Natural killer cell (primary cell): ENCODE data around the gene CGB5. TPM values are rescaled to one million over a fixed set of nuclear protein-coding genes. Genes with fewer than 3 reads are reported as not detected.

Experiments
- ATAC-seq, 3 donors: fragments of 150-1000 bp in 2 of 3; fragments of 200-7000 bp in 1 of 3; cut with Tn5 transposase; 1 replicate in 1 of 3; 2 replicates in 2 of 3; pipeline ENCODE4 v1.10.0; 2021; ENCODE audit warnings: mild to moderate bottlenecking in 2 of 3, moderate library complexity in 2 of 3
- DNase-seq, 2 donors: peaks; one replicate each; pipeline versions ENCODE4 v3.0.0 to v3.0.0-alpha.2; 2013 to 2021; ENCODE audit warnings: mixed read lengths in 1 of 2
- H3K27ac ChIP-seq: one replicate; pipeline ENCODE4 v1.5.1; 2013; ENCODE audit warnings: mild to moderate bottlenecking, low read length
- H3K27me3 ChIP-seq: one replicate; pipeline ENCODE4 v1.6.1; 2013; ENCODE audit warnings: low read length; ENCODE audit not compliant: control insufficient read depth, insufficient read depth
- H3K36me3 ChIP-seq: one replicate; pipeline ENCODE4 v1.6.1; 2013; ENCODE audit warnings: low read length; ENCODE audit not compliant: control insufficient read depth, insufficient read depth
- H3K4me1 ChIP-seq: one replicate; pipeline ENCODE4 v1.6.1; 2013; ENCODE audit warnings: low read length; ENCODE audit not compliant: control insufficient read depth, insufficient read depth
- H3K4me3 ChIP-seq: one replicate; pipeline ENCODE4 v1.5.1; 2013; ENCODE audit warnings: low read length
- H3K9me3 ChIP-seq: one replicate; pipeline ENCODE4 v1.6.1; 2013; ENCODE audit warnings: low read length; ENCODE audit not compliant: control insufficient read depth, insufficient read depth
- H3K27ac Mint-ChIP-seq, 2 donors: one replicate each; pipeline ENCODE4 v1.8.0; 2022; ENCODE audit warnings: mild to moderate bottlenecking in 2 of 2, mixed read lengths in 2 of 2, moderate library complexity in 1 of 2
- H3K27me3 Mint-ChIP-seq, 2 donors: one replicate each; pipeline ENCODE4 v1.8.0; 2022; ENCODE audit warnings: low read depth in 2 of 2, mixed read lengths in 2 of 2
- H3K36me3 Mint-ChIP-seq: one replicate; pipeline ENCODE4 v1.8.0; 2022; ENCODE audit warnings: mixed read lengths
- H3K4me1 Mint-ChIP-seq, 2 donors: one replicate each; pipeline ENCODE4 v1.8.0; 2022; ENCODE audit warnings: mixed read lengths in 2 of 2
- H3K4me3 Mint-ChIP-seq: one replicate; pipeline ENCODE4 v1.8.0; 2022; ENCODE audit warnings: mild to moderate bottlenecking, moderate library complexity, mixed read lengths
- H3K9me3 Mint-ChIP-seq, 2 donors: one replicate each; pipeline ENCODE4 v1.8.0; 2022; ENCODE audit warnings: mixed read lengths in 2 of 2
- WGBS: methylation state at CpG from one replicate; pipeline ENCODE4 v1.1.7; 2013; ENCODE audit warnings: missing lambda C conversion rate; ENCODE audit not compliant: insufficient coverage; 5-methylcytosine and 5-hydroxymethylcytosine counted together
- intact Hi-C: fragments of 100-400 bp; cut with micrococcal nuclease; formaldehyde crosslinking; loops from one replicate; pipeline ENCODE4 v1.14.2; 2022
- total RNA-seq, 4 donors: library from RNA; stranded (reverse); fragments of 120-200 nt in 1 of 4; gene quantifications; one replicate each; pipeline versions ENCODE4 v1.2.3 to v1.2.4, GENCODE V29; 2013 to 2022
- TF ChIP-seq, protein P1 (sequence below): fragments of 200-600 bp; IDR thresholded peaks from one replicate; pipeline ENCODE4 v1.8.0; 2022; ENCODE audit warnings: antibody characterized with exemption

Gene CGB5
- total RNA-seq, 3 donors from 2014 or later (not counting 1 experiment from before 2014, with no cell fraction given) = not detected

DNA sequence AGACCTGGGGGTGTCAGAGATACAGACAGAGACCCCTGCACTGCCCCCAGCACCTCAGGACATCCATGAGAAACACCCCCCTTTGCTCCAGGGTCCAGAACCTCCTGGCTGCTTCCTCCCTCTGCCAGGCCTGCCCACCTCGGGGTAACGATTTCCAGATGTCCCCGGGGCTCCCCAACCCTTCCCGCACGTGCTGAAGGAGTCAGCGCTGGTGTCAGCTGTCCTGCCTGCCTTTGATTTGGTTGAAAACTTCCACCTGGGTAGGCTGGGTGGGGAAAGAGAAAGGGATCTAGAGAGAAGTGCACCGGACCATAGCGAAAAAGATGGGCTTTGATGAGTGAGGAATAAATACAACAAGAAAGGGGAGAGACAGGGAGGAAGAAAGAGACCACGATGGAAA lies 15.4 kb downstream of the CGB5 start:
- ATAC-seq = no peak
- TF ChIP-seq, protein P1, sequence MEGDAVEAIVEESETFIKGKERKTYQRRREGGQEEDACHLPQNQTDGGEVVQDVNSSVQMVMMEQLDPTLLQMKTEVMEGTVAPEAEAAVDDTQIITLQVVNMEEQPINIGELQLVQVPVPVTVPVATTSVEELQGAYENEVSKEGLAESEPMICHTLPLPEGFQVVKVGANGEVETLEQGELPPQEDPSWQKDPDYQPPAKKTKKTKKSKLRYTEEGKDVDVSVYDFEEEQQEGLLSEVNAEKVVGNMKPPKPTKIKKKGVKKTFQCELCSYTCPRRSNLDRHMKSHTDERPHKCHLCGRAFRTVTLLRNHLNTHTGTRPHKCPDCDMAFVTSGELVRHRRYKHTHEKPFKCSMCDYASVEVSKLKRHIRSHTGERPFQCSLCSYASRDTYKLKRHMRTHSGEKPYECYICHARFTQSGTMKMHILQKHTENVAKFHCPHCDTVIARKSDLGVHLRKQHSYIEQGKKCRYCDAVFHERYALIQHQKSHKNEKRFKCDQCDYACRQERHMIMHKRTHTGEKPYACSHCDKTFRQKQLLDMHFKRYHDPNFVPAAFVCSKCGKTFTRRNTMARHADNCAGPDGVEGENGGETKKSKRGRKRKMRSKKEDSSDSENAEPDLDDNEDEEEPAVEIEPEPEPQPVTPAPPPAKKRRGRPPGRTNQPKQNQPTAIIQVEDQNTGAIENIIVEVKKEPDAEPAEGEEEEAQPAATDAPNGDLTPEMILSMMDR = no peak
- H3K36me3 Mint-ChIP-seq = no peaks in the 10 kb centered on the region
- H3K27ac Mint-ChIP-seq = no peak overlapping the region
- Histone ChIP-seq H3K4me1 (peaks cover 26% of the 10 kb centered on the region), H3K36me3 (no peaks in the 10 kb centered on the region), H3K27me3 (peaks cover 30% of the 10 kb centered on the region), H3K9me3 (no peaks in the 10 kb centered on the region), H3K27ac (no peak overlapping the region), H3K4me3 (no peak overlapping the region)
- no peak for DNase-seq
- H3K9me3 Mint-ChIP-seq = no peaks in the 10 kb centered on the region
- H3K27me3 Mint-ChIP-seq = peaks cover 35 to 40% of the 10 kb centered on the region in 2 donors
- 68% methylated on average over 9 of the region's 9 CpGs for WGBS
- intact Hi-C loops = no loop called here
- H3K4me1 Mint-ChIP-seq = peaks cover 21 to 24% of the 10 kb centered on the region in 2 donors
- peak overlapping the region; percentile 25 for H3K4me3 Mint-ChIP-seq

DNA sequence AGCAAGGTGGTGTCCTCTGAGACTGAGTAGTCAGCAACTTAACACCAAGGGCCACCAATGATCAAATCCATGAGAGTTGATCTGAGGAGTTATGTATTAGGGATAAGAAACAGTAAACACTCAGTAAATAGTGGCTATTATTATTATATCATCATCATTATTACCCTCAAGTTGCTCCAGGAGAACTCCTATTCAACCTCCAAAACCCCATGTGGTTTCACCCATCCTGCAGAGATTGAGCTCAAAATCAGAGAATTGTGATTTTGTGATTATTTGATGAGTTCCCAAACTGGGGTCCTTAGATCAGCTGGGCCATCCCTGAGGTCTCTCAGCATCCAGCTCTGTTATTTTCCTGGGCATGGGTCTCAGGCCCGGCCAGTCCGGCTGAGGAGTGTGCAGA lies 17.4 kb downstream of the CGB5 start:
- intact Hi-C loops = no loop called here
- Mint-ChIP-seq H3K27ac (no peak overlapping the region), H3K27me3 (peaks cover 42 to 48% of the 10 kb centered on the region in 2 donors), H3K4me1 (peaks cover 20 to 22% of the 10 kb centered on the region in 2 donors), H3K4me3 (peak overlapping the region; percentile 35), H3K36me3 (no peaks in the 10 kb centered on the region), H3K9me3 (no peaks in the 10 kb centered on the region)
- Histone ChIP-seq H3K27me3 (peaks cover 29% of the 10 kb centered on the region), H3K27ac (no peak overlapping the region), H3K36me3 (no peaks in the 10 kb centered on the region), H3K4me3 (no peak overlapping the region), H3K4me1 (peaks cover 21% of the 10 kb centered on the region), H3K9me3 (no peaks in the 10 kb centered on the region)
- WGBS = 97% methylated on average over 2 of the region's 2 CpGs
- DNase-seq (no peak), ATAC-seq (no peak)
- TF ChIP-seq, protein P1 = no peak

DNA sequence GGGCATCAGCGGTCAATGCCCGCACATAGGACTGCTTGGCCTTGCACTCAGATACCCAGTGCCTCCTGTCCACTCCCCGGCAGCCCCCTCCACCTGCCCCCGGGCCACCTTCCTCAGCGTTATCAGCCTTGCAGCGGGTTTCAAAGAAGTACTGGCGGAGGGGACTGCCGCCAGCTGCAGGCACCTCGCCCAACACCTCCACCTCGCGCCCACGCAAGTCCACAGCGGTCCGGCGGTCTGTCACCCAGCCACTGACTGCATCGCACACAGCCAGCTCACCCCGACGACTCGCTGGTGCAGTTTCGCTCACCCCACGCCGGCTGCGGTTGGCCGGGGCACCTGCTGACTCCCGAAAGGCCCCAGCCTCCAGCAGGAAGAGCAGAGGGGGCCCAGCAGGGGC lies 17.8 kb downstream of the CGB5 start:
- Mint-ChIP-seq H3K9me3 (no peaks in the 10 kb centered on the region), H3K4me3 (no peak overlapping the region), H3K27ac (no peak overlapping the region), H3K36me3 (no peaks in the 10 kb centered on the region), H3K4me1 (peaks cover 16 to 18% of the 10 kb centered on the region in 2 donors), H3K27me3 (peaks cover 46 to 52% of the 10 kb centered on the region in 2 donors)
- Histone ChIP-seq H3K4me3 (no peak overlapping the region), H3K27me3 (peaks cover 28% of the 10 kb centered on the region), H3K4me1 (peaks cover 17% of the 10 kb centered on the region), H3K36me3 (no peaks in the 10 kb centered on the region), H3K9me3 (no peaks in the 10 kb centered on the region), H3K27ac (no peak overlapping the region)
- TF ChIP-seq, protein P1 = no peak
- DNase-seq = no peak
- peak in 2 of 3 donors; percentile 15 to 48 for ATAC-seq
- WGBS = 38% methylated on average over 25 of the region's 25 CpGs
- intact Hi-C loops = no loop called here

DNA sequence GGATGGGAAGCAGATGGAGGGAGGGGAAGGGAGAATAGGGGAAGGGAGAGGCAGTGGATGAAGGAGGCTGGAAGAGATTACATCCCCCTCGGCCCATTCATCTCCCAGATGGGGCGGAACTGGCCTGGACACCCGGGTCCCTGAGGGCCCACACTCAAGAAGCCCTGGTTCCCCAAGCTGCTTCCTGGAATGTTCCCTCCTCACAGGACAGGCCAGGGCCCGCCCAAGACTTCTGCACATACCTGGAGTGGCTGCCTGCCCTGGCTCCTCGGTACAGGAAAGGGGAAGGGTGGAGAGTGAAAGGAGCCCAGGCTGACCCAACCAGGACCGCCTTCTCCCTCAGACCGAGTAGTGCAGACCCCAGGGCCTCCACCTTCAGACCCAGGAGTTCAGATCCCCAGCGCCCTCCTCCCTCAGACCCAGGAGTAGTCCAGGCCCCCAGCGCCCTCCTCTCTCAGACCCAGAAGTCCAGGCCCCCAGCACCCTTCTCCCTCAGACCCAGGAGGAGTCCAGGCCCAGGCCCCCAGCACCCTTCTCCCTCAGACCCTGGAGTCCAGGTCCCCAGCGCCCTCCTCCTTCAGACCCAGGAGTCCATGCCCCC lies 20.5 kb downstream of the CGB5 start:
- Histone ChIP-seq H3K27me3 (peaks cover 9% of the 10 kb centered on the region), H3K9me3 (no peaks in the 10 kb centered on the region), H3K4me3 (no peak overlapping the region), H3K27ac (no peak overlapping the region), H3K4me1 (no peaks in the 10 kb centered on the region), H3K36me3 (no peaks in the 10 kb centered on the region)
- H3K4me3 Mint-ChIP-seq = no peak overlapping the region
- H3K27me3 Mint-ChIP-seq = peaks cover 44 to 49% of the 10 kb centered on the region in 2 donors
- H3K36me3 Mint-ChIP-seq = no peaks in the 10 kb centered on the region
- no peak for DNase-seq
- H3K4me1 Mint-ChIP-seq = no peaks in the 10 kb centered on the region
- H3K9me3 Mint-ChIP-seq = no peaks in the 10 kb centered on the region
- intact Hi-C loops = no loop called here
- WGBS = 59% methylated on average over 10 of the region's 10 CpGs
- H3K27ac Mint-ChIP-seq = no peak overlapping the region
- TF ChIP-seq, protein P1 = no peak
- no peak for ATAC-seq
